Stomach smooth muscle (tissue), 2 donors: ENCODE measurements around the gene FAM118B.

ENCODE experiments used
- H3K27ac ChIP-seq: one replicate; pipeline ENCODE4 v1.7.0; 2013; ENCODE audit warnings: mild to moderate bottlenecking, low read length, inconsistent platforms
- H3K27me3 ChIP-seq, 2 donors: one replicate each; pipeline ENCODE4 v1.7.0; 2013; ENCODE audit warnings: low read length in 2 of 2; ENCODE audit not compliant: insufficient read depth in 2 of 2, control insufficient read depth in 1 of 2
- H3K36me3 ChIP-seq, 2 donors: one replicate each; pipeline ENCODE4 v1.7.0; 2013; ENCODE audit warnings: low read length in 2 of 2; ENCODE audit not compliant: control insufficient read depth in 2 of 2, insufficient read depth in 2 of 2
- H3K4me1 ChIP-seq: one replicate; pipeline ENCODE4 v1.7.0; 2013; ENCODE audit warnings: low read length; ENCODE audit not compliant: control insufficient read depth, insufficient read depth
- H3K4me3 ChIP-seq, 2 donors: one replicate each; pipeline ENCODE4 v1.7.0; 2013; ENCODE audit warnings: low read length in 2 of 2
- H3K9ac ChIP-seq, 2 donors: one replicate each; pipeline ENCODE4 v1.7.0; 2013; ENCODE audit warnings: low read length in 2 of 2, mild to moderate bottlenecking in 1 of 2
- H3K9me3 ChIP-seq, 2 donors: one replicate each; pipeline ENCODE4 v1.7.0; 2013; ENCODE audit warnings: low read length in 2 of 2; ENCODE audit not compliant: control insufficient read depth in 2 of 2
- donor health status: healthy.
- donor health status: Pancreatic carcinoma.

FAM118B gene

GRCh38 chr11:126310200-126310991, 98.8 kb downstream of the FAM118B start:
- H3K9ac ChIP-seq: peak overlapping the region in 1 of 2 donors; percentile 36
- H3K27ac ChIP-seq: no peak overlapping the region
- peaks cover 8% of the 10 kb centered on the region for H3K4me1 ChIP-seq
- H3K4me3 ChIP-seq: peak overlapping the region in 1 of 2 donors; percentile 29
- H3K27me3 ChIP-seq: no peaks in the 10 kb centered on the region
- H3K9me3 ChIP-seq: no peaks in the 10 kb centered on the region
- peaks cover 0 to 12% of the 10 kb centered on the region in 2 donors for H3K36me3 ChIP-seq

DNA sequence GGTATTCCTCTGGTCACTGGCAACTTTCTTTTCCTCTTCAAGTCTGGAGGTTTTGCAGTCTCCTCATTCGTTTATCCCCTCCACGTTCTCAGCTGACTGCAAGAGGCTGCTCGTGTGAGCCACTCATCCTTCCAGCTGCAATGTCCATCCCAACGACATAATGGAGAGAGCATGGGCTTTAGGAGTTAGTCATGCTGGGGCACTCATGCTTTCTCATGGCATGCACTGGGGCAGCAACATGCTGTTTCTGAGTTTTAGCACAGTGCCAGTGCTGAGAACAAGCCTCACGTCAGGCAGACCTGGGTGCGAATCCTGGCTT, 99.4 kb downstream of the FAM118B start:
- Histone ChIP-seq H3K9ac (peak overlapping the region in 1 of 2 donors; percentile 36), H3K27ac (no peak overlapping the region)

GRCh38 chr11:126311401-126312291, 100.1 kb downstream of the FAM118B start:
- Histone ChIP-seq H3K4me1 (peaks cover 8% of the 10 kb centered on the region), H3K27me3 (no peaks in the 10 kb centered on the region), H3K9me3 (no peaks in the 10 kb centered on the region), H3K36me3 (peaks cover 0 to 12% of the 10 kb centered on the region in 2 donors), H3K9ac (no peak overlapping the region), H3K4me3 (no peak overlapping the region), H3K27ac (no peak overlapping the region)

More for the DNA sequence above, 99.4 kb downstream of the FAM118B start:
- Histone ChIP-seq H3K9me3 (no peaks in the 10 kb centered on the region), H3K4me1 (peaks cover 8% of the 10 kb centered on the region), H3K27me3 (no peaks in the 10 kb centered on the region), H3K36me3 (peaks cover 0 to 12% of the 10 kb centered on the region in 2 donors), H3K4me3 (no peak overlapping the region)
